GM06990 (cell line): Measurements from ENCODE around the gene ERLEC1.
"Not testable (repeated sequence)": the region's sequence is repeated elsewhere in the genome, so short reads cannot be mapped to it uniquely, and the experiment has no call there.

Experiments
- DNase-seq: peaks from one replicate; pipeline ENCODE4 v3.0.0-alpha.2; 2011; ENCODE audit not compliant: insufficient read length; ENCODE audit errors: extremely low read depth
- H3K27me3 ChIP-seq: replicated peaks from 2 replicates; pipeline ENCODE4 v1.6.0; 2011; ENCODE audit warnings: low read length; ENCODE audit not compliant: control insufficient read depth, insufficient read depth
- H3K36me3 ChIP-seq: 2 replicates; pipeline ENCODE4 v1.5.1; 2011; ENCODE audit warnings: low read length; ENCODE audit not compliant: control insufficient read depth, insufficient read depth
- H3K4me3 ChIP-seq: replicated peaks from 2 replicates; pipeline ENCODE4 v1.5.1; 2011; ENCODE audit warnings: low read depth, mild to moderate bottlenecking, control low read depth, low read length
- TF ChIP-seq, protein P1 (sequence below): IDR thresholded peaks from 2 replicates; pipeline ENCODE4 v1.5.1; 2011; ENCODE audit warnings: low read length, control low read depth, mild to moderate bottlenecking, inconsistent platforms; ENCODE audit not compliant: insufficient read depth, poor library complexity, severe bottlenecking

Gene ERLEC1

GRCh38 chr2:53826587-53827397 lies 39.9 kb downstream of the ERLEC1 start:
- TF ChIP-seq, protein P1, sequence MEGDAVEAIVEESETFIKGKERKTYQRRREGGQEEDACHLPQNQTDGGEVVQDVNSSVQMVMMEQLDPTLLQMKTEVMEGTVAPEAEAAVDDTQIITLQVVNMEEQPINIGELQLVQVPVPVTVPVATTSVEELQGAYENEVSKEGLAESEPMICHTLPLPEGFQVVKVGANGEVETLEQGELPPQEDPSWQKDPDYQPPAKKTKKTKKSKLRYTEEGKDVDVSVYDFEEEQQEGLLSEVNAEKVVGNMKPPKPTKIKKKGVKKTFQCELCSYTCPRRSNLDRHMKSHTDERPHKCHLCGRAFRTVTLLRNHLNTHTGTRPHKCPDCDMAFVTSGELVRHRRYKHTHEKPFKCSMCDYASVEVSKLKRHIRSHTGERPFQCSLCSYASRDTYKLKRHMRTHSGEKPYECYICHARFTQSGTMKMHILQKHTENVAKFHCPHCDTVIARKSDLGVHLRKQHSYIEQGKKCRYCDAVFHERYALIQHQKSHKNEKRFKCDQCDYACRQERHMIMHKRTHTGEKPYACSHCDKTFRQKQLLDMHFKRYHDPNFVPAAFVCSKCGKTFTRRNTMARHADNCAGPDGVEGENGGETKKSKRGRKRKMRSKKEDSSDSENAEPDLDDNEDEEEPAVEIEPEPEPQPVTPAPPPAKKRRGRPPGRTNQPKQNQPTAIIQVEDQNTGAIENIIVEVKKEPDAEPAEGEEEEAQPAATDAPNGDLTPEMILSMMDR, result no peak
- no peak for DNase-seq
- H3K27me3 ChIP-seq, result no peaks in the 10 kb centered on the region
- no peak overlapping the region for H3K4me3 ChIP-seq
- H3K36me3 ChIP-seq, result no peaks in the 10 kb centered on the region

DNA sequence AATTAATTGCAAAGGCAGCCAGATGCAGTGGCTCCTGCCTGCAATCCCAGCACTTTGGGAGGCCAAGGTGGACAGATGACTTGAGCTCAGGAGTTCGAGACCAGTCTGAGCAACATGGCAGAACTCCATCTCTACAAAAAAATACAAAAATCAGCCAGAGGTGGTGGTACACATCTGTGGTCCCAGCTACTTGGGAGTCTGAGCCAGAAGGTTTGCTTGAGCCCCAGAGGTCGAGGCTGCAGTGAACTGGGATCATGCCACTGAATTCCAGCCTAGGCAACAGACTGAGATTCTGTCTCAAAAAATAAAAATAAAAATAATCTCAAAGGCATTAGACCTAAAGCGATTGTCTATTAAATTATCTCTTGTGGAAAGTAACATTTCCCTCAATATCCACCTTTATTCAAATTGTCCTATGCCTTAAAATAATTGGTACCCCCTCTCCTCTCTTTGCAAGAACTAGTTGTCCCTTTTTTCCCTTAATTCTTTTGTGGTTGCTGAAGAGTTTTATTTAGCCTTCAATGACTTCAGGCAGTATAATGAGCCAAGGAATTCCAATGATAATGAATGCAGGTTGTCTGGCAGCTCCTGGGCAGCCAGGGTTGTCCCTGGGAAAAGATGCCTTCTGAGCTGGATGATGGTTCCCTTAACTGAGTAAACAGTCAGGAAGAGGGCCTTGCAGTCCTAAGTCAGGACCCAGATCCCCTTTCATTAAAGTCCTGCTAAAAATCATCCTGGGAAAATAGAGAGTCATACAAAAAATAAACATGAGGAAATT lies 40.7 kb downstream of the ERLEC1 start:
- TF ChIP-seq, protein P1, result no peak
- H3K27me3 ChIP-seq, result no peaks in the 10 kb centered on the region
- no peak overlapping the region for H3K4me3 ChIP-seq
- H3K36me3 ChIP-seq, result no peaks in the 10 kb centered on the region
- DNase-seq, result no peak

DNA sequence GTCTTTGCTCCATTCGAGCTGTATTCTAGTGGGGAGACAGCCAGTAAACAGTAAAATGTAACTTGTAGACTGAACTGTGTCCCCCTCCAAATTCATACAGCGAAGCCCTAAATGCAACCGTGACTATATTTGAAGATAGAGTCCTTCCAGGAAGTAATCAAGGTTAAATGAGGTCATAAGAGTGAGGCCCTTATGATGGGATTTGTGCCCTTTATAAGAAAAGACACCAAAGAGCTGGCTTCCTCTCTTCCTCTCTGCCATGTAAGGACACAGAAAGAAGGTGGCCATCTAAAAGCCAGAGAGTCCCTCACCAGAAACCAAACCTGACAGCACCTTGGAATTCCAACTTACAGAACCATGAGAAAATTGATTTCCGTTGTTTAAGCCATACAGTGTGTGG lies 41.5 kb downstream of the ERLEC1 start:
- DNase-seq, result no peak
- TF ChIP-seq, protein P1, result no peak
- Histone ChIP-seq H3K27me3 (no peaks in the 10 kb centered on the region), H3K4me3 (no peak overlapping the region), H3K36me3 (no peaks in the 10 kb centered on the region)

DNA sequence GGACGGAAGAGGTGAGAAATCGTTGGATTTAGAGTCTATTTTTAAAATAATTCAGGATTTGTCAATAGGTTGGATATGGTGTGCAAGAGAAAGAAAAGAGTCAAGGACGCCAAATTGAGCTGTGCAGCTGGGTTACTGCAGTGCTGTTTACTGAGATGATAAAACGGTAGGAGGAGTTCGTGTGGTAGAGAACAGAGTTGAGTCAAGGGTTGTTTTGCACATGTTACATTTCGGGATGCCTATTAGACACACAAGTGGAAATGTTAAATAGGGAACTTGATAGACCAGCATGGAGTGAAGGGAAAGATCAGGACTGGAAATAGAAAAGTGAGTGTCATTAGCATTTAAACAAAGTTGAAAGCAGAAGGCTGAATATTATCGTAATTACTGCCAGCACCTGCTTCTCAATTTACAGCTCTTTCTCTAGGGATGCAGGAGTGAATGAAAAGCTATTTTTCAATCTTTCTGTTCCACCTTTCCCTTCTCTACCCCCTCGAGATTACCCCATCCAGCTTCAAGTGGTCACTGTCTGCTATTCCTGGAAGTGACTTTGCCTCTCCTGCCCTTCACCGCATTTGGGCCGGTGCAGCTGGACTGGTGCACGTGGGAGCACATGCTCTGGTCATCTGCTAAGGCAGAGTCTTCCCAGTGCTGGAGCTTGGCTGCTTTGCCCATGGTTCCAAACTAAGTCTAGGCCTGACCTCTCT lies 42.6 kb downstream of the ERLEC1 start:
- Histone ChIP-seq H3K36me3 (no peaks in the 10 kb centered on the region), H3K27me3 (no peaks in the 10 kb centered on the region), H3K4me3 (no peak overlapping the region)
- TF ChIP-seq, protein P1, result no peak
- DNase-seq, result no peak

DNA sequence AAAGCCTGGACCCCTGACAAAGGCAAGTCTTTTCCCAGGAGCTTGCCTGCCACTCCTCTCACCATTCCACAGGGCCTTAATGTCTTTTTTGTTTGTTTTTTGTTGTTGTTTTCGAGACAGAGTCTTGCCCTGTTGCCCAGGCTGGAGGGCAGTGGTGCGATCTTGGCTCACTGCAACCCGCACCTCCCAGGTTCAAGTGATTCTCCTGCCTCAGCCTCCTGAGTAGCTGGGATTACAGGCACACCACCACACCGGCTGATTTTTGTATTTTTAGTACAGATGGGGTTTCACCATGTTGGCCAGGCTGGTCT lies 43.1 kb downstream of the ERLEC1 start:
- not testable (repeated sequence) for H3K27me3 ChIP-seq, H3K4me3 ChIP-seq, H3K36me3 ChIP-seq, DNase-seq

DNA sequence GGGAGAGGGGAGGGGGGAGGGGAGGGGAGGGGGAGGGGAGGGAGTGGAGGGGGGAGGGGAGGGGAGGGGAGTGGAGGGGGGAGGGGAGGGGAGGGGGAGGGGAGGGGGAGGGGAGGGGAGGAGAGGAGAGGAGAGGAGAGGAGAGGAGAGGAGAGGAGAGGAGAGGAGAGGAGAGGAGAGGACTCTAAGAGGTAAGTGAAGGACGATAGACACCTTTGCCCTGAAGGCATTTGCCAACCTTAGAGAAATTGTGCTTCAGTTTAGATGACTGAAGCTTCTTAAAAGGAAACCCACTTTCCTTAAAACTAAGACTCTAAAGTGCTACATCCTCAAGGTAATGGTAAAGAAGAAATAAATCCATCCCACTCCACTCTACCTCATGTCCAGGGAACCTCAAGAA lies 53.7 kb downstream of the ERLEC1 start:
- H3K4me3 ChIP-seq, result no peak overlapping the region
- no peaks in the 10 kb centered on the region for H3K27me3 ChIP-seq
- TF ChIP-seq, protein P1, result no peak
- no peaks in the 10 kb centered on the region for H3K36me3 ChIP-seq
- no peak for DNase-seq

GRCh38 chr2:53841651-53842050 lies 54.8 kb downstream of the ERLEC1 start:
- not testable (repeated sequence) for H3K36me3 ChIP-seq, DNase-seq, H3K27me3 ChIP-seq, H3K4me3 ChIP-seq
